Superior temporal gyrus (tissue), 1 donor: Measurements from ENCODE around the gene DYSF.

Experiments
- DNase-seq: peaks from one replicate; pipeline ENCODE4 v3.0.0-alpha.2; 2016; ENCODE audit errors: extremely low spot score

DYSF gene

GRCh38 chr2:71706836-71707235 lies 253.5 kb downstream of the DYSF start:
- DNase-seq, result no peak

DNA sequence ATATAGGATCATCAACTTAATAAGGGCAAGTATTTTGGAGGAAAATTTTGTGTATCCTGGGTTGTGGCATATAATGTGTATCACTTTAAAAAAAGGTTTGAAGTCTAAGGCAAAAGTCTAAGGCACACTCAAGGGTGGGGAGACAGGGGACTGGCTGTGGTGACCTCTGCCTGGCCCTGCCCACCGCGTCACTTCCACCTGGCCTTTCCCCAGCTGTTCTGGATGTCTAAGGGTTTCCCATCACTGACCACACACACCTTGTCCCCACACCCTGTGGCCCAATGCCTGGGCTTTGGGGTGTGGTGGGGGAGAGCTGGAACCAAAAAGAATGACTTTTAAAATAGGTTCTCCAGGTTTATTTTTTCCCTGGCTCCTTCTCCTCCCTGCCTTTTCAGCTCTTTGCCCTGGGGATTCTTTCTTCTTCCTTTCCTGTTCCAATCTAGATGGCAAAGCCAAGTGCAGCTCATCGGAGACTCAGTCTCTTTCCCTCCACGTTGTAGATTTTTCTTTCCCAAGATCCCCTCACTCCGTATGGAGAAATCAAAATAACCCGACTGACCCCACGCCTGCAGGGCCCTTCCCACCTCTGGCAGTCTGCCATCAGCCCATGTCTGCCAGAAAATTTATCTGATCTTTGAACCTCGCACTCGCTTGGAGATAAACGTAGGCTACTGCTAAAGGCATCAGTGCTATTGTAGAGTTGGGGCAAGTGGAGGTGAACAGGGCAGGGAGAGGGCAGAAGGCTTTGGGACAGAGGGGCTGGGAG lies 257.2 kb downstream of the DYSF start:
- DNase-seq, result no peak

- no peak for DNase-seq
Observed at GRCh38 chr2:71711133-71711855, 257.9 kb downstream of the DYSF start.

DNA sequence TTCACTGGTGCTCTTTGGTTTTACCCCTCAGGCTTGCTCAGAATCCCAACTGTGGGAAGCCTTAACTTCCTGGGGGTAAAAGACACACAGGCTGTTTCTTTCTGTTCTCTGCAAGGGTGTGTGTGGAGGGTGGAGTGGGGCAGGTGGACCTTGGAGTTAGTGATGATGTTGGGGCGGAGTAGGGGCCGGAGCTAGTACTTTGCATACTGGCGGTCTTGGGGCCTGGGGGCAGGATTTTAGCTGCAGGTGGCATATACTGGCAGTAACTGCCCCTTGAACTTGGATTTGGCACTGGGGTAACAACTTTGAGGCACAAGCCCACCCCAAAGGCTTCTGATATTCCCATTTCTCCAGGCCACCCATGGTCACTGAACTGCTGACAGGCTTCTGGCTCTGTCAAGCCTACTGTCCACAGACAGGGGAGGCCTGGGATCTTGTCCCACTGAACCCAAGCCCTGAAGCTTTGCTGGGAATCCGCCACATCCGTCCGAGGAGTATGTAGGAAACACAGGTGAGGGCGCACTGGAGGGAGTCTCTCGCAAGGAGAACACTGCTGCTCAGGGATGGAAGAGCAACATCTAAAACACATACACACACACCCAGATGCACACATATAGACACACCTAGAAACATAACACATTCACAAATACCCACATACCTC lies 258.9 kb downstream of the DYSF start:
- no peak for DNase-seq

GRCh38 chr2:71713581-71714580 lies 260.5 kb downstream of the DYSF start:
- DNase-seq, result no peak

DNA sequence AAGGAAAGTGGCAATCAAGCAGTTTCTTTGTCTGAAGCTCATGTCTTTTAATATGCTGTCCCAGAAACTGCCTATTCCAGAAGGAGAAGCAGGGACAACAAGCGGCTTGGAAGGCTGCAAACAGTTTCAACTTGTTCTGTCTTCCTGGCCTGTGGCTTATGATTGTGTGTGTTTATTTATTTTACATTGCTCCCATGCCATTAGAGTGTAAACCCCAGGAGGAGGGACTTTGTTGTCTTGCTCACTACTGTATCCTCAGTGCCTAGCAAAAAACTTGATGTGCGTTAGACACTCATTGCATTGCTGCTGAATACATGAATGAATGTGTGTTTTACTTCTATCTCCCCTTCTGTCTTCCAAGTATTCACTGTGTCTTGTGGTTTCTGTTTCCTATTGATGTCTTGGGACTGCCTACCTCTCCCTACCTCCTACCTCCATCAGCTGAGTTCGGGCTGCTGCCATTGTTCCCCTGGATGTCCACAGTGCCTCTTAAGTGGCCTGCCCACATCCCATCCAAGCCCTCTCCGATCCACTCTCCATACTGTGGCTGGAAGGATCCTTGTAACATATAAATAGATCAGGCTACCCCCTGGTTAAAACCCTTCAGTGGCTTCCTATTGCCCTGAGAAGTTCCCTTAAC lies 261.4 kb downstream of the DYSF start:
- DNase-seq, result no peak

DNA sequence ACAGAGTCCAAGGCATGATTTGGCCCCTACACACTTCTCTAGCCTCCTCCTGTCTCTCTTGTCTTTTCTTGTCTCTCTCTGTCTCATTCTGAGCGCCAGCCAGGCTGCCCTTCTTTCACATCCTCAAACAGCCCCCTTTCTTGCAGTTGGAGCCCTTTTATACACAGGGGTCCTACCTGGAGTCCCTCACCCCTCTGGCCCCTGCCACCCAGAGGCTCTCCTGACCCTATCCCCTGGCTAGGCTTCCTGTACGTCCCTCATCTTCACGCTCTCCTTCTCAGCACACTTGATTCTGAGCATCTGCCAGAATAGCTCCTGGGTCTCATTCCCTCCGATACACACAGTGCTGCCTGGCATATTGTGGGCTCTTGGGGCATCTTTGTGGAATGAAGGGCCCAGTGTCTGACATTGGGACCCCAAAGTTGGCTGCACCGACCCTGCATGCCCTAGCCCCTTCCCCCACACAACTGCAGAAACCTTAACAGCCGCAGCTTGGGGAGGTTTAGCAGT lies 261.9 kb downstream of the DYSF start:
- DNase-seq, result no peak

DNA sequence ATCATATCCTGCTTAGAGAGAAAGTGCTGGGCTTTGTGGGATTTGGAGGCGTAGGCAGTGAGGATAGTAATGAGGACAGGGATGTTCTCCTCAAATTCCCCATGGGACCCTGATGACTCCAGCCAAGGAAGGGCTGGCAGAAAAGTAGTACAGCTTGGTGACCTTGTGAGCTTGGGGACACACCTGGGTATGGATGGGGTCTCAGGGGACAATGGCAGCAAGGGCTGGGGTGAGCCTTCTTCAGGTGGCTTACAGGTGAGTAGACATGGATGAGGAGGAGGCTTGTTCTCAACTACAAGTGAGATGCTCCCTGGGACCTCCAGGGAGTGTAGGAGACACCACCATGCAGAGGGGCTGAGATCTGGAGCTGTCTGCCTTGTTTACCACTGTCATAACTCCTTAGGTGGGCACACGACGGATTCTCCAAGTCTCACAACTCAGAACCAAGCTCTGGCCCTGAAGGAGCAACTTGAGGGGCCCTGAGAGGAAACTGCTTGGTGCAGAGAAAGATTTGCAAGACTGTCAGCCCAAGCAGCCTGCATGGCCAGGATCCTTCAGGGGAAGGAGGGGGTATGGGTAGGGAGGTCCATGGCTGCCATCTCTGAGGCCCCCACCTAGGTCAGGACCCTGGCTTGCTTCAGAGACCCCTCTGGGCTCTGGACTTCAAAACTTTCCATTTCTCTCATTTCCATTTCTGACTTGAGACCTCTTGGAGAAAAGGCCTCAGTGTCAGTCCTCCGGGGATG lies 262.8 kb downstream of the DYSF start:
- no peak for DNase-seq

DNA sequence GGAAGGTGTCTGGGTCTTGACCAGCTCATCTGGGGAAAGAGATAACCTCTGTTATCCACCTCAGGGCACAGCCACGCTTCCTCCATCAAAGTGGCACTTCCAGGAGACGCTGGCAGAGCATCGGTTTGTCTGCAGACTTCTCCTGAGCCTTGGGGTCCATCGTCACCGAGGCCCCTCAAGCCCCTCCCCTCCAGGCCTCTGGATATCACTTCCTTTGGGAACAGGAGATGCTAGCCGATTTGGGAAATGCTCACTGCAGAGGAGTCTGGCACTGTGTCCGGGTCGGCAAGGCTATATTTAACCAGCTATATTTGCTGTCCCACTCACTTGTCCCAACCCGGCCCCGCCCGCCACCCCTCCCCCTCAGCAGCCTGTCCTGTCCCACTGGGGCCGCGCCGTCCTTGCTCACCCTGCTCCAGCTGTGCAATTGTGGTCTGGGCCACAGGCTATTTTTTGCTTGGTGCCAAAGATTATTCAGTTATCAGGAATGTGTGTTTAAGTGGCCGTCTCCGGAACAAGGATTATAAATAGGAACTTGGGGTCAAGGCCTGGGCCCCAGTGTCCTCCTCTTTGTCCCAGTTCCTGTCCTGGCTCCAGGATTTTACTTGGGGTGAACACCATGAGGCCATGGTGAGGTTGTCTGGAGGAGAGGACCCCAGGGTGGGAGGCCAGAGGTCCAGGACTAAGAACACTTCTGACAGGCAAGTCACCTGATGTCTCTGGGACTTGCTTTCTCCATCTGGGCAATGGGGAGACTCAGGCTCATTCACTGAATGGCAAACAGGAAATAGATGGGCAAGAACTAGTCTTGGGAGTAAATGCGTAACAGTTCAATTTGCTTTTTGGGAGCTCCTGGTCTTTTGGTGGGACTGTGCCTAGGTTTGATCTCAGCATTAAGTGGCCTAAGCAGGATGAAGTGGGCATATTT lies 263.6 kb downstream of the DYSF start:
- no peak for DNase-seq

DNA sequence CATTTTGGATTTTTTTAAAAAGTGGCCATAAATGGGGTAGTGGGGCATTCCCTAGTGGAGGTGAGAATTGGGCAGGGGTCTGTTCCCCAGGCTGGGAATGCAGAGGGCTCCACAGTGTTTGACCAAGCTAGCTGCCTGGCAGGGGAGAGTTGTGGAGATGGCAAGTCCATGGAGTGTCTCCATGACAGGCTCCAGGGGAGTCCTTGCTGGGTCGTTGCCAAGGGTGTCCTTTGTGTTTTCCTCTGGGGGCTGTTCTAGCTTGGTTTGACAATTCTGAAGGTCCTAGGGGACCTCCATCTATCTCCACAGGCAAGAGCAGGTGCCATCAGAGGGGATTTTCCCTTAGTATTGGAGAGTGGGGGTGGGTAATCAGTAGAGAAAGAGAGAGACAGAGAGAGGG lies 265.3 kb downstream of the DYSF start:
- no peak for DNase-seq

DNA sequence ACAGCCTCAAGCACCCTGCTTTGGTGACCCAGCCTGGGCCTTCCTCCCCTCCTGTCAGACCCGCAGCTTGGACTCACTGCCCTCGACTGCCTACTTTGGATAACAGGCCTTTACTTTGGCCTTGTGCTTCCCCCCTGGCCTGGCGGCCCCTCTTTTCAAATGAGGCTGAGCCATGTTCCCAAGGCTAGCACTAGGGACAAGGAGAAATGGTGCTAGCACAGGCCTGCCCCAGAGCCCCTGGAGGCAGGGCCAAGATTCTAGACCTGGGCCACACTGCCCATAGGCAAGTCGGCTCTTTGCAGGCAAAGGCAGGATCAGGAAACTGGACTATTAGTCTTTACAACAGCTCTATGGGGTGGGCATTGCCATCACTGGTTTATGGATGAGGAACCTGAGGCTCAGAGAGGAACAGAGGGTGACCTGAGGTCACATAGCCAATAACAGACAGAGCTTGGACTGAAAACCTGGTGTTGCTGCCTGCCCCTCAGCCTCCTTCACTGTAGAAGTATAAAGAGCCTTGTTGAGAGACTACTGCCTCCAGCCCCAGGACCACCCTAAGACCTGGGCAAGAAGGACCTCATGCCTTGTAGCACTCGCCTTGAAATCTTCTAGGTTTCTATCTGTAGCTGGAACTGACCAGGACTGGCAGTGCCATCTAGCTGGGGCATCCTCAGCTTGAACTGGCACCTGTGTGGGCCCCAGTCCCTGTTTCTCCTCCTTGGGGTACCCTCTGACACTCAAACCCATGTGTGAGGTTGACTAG lies 266.3 kb downstream of the DYSF start:
- DNase-seq, result no peak

DNA sequence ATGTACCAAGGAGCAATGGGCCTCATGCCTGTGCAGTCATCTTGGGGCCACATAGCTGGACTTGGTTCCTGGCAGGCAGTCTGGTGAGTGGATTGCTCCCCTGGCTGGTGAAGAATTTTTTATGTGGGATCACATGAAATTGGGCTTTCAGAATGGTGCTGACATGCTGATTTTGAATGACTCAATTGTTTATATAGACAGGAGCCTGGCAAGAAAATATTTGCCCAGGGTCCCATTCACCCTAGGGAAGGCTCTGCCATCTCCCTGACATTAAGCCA lies 266.9 kb downstream of the DYSF start:
- no peak for DNase-seq

- no peak for DNase-seq
Observed at GRCh38 chr2:71720596-71721361, 267.4 kb downstream of the DYSF start.

DNA sequence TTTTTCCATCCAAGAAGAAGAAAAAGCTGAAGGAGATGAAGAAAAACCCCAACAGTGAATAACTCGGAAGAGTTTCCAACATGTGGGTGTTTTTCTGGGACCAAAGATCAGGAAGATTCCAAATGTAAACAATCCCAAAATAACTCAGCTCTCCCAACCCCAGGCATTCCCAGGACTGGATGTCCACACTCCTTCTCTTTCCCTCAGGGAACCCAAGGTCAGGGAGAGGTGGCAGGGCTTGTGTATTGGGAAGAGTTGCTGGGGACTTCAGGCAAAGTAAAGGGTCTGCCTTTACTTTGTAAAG lies 268.0 kb downstream of the DYSF start:
- DNase-seq, result no peak

DNA sequence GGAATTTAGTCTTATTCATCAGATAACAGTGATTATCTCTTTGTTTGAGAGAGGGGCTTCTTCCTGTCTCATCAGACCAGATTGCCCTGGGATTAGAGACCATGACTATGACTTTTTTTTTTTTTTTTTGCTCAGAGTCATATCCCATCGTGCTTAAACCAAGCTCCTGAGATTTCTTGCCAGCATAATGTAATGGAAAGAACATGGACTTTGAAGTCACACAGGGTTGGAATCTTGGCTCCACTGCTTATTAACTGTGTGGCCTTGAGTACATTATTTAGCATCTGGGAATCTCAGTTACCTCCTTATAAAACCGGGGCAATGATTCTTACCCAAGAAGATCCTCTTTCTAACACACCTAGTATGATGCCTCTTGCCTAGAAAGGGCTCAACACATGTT lies 268.3 kb downstream of the DYSF start:
- DNase-seq, result no peak

DNA sequence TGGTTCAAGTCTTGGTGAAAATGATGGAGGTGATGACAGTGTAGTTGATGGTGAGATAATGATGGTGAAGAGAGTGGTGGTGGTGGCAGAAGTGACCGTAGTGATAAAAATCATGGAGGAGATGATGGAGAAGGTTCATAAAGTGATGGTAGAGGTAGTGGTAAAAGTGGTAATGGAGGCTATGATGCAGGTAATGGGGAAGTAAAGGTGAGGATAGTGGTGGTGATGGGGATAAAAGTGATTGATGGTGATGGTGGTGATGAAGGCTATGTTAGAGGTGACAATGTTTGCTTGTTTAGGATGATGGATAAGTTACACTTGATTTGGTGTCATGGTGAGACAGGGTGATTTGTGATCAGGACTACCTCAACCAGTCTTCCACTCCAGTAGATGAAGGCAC lies 268.9 kb downstream of the DYSF start:
- no peak for DNase-seq

DNA sequence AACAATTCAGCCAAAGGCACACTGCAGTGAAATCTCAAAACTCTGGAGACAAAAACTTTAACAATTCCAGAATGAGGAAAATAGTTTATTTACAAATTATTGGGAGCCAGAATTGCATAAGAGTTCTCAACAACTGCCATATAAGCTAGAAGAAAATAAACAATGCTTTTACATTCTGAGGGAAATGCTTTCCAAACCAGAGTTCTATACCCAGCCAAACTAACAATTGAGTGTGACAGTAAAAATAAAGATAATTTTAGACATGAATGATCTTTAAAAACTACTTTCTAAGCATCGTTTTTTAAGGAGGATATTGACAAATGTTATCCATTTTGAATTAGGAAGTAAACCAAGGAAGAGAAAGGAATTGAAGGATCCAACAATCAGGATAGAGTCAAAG lies 271.4 kb downstream of the DYSF start:
- DNase-seq, result no peak

DNA sequence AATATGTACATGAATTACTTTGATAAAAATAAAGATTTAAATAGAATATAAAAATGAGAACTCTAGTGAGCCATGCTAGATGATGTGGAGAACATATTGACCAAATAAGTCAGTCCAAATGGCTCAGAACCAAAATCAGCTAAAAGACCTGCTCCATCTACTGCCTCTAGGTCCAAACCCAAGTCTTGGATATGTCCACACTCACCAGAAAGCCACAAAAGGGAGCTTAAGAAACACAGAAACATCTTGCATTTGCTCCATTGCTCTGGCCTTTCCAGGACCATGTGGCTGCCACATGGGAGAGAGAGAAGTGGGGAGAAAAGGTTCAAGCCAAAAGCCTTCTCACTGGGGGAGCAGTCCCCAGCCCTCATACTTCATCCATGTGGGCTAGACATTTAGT lies 272.5 kb downstream of the DYSF start:
- DNase-seq, result no peak
